HEK293 (cell line): ENCODE results near the gene CDH24.
A peak's percentile ranks its signal among the peaks of the same experiment; 100 is the strongest.

ENCODE experiments used
- CTCF ChIA-PET: fragments of 350-600 bp; formaldehyde crosslinking; extraction: SDS; loops from one replicate; lab custom pipeline; 2021; ENCODE audit warnings: antibody characterized with exemption; lab: Yijun Ruan, JAX
- POLR2A ChIA-PET: fragments of 300-600 bp; formaldehyde crosslinking; extraction: SDS; loops from one replicate; lab custom pipeline; 2020; ENCODE audit warnings: antibody characterized with exemption, inconsistent platforms; lab: Yijun Ruan, JAX
- H3K27ac ChIP-seq: fragments of 200-500 bp; sonication (Bioruptor generic); 2 replicates; pipeline ENCODE4 v1.5.1; 2014; ENCODE audit warnings: low read depth, low read length, control low read depth, inconsistent platforms; ENCODE audit errors: extremely low read depth
- H3K36me3 ChIP-seq, 2 experiments: fragments of 200-500 bp in 1 of 2; sonication (Bioruptor generic) in 1 of 2; 1 replicate in 1 of 2; 2 replicates in 1 of 2; pipeline ENCODE4 v1.5.1; 2014 to 2017; ENCODE audit warnings: inconsistent platforms in 2 of 2, low read length in 2 of 2; ENCODE audit not compliant: control insufficient read depth in 2 of 2, insufficient read depth in 1 of 2
- H3K4me1 ChIP-seq: fragments of 200-500 bp; sonication (Bioruptor generic); 2 replicates; pipeline ENCODE4 v1.5.1; 2014; ENCODE audit warnings: mild to moderate bottlenecking, low read length, inconsistent platforms; ENCODE audit not compliant: control insufficient read depth, insufficient read depth
- H3K4me3 ChIP-seq: 2 replicates; pipeline ENCODE4 v1.5.1; 2011; ENCODE audit warnings: low read depth, mild to moderate bottlenecking, control low read depth, low read length, moderate library complexity
- H3K9me3 ChIP-seq: fragments of 200-500 bp; sonication (Bioruptor generic); 2 replicates; pipeline ENCODE4 v1.5.1; 2014; ENCODE audit warnings: low read depth, low read length, inconsistent platforms; ENCODE audit not compliant: control insufficient read depth, insufficient read depth
- BCL11A ChIP-seq: fragments of 450-650 bp; formaldehyde crosslinking; IDR thresholded peaks from 2 replicates; pipeline ENCODE4 v1.5.1; 2016; ENCODE audit warnings: low read depth, missing biosample characterization, missing genetic modification characterization
- KLF7 ChIP-seq: fragments of 450-650 bp; formaldehyde crosslinking; IDR thresholded peaks from 2 replicates; pipeline ENCODE4 v1.5.1; 2016; ENCODE audit warnings: missing biosample characterization, missing genetic modification characterization, borderline replicate concordance
- KLF9 ChIP-seq: fragments of 450-650 bp; formaldehyde crosslinking; IDR thresholded peaks from 2 replicates; pipeline ENCODE4 v1.5.1; 2016; ENCODE audit warnings: missing biosample characterization, missing genetic modification characterization, low read depth
- MZF1 ChIP-seq: fragments of 450-650 bp; formaldehyde crosslinking; IDR thresholded peaks from 2 replicates; pipeline ENCODE4 v1.5.1; 2017; ENCODE audit warnings: missing biosample characterization, missing genetic modification characterization, borderline replicate concordance
- OSR2 ChIP-seq: fragments of 450-650 bp; formaldehyde crosslinking; IDR thresholded peaks from 2 replicates; pipeline ENCODE4 v1.5.1; 2016; ENCODE audit warnings: missing biosample characterization, missing genetic modification characterization
- PRDM1 ChIP-seq: fragments of 450-650 bp; formaldehyde crosslinking; IDR thresholded peaks from 2 replicates; pipeline ENCODE4; 2016; ENCODE audit warnings: missing biosample characterization, missing genetic modification characterization
- SCRT1 ChIP-seq: fragments of 450-650 bp; formaldehyde crosslinking; IDR thresholded peaks from 2 replicates; pipeline ENCODE4 v1.5.1; 2016; ENCODE audit warnings: missing biosample characterization, missing genetic modification characterization, borderline replicate concordance
- SP2 ChIP-seq: fragments of 450-650 bp; formaldehyde crosslinking; IDR thresholded peaks from 2 replicates; pipeline ENCODE4 v1.5.1; 2016; ENCODE audit warnings: missing biosample characterization, missing genetic modification characterization
- SP7 ChIP-seq: fragments of 450-650 bp; formaldehyde crosslinking; IDR thresholded peaks from 2 replicates; pipeline ENCODE4 v1.5.1; 2016; ENCODE audit warnings: missing biosample characterization, missing genetic modification characterization
- TSHZ1 ChIP-seq: fragments of 450-650 bp; formaldehyde crosslinking; IDR thresholded peaks from 2 replicates; pipeline ENCODE4 v1.5.1; 2016; ENCODE audit warnings: missing biosample characterization, missing genetic modification characterization, borderline replicate concordance
- ZBTB21 ChIP-seq: fragments of 450-650 bp; formaldehyde crosslinking; IDR thresholded peaks from 2 replicates; pipeline ENCODE4 v1.5.1; 2017; ENCODE audit warnings: missing biosample characterization, missing genetic modification characterization
- ZBTB48 ChIP-seq: fragments of 450-650 bp; formaldehyde crosslinking; IDR thresholded peaks from 2 replicates; pipeline ENCODE4 v1.5.1; 2016; ENCODE audit warnings: missing biosample characterization, missing genetic modification characterization
- ZBTB7A ChIP-seq: fragments of 450-650 bp; formaldehyde crosslinking; IDR thresholded peaks from 2 replicates; pipeline ENCODE4 v1.5.1; 2016; ENCODE audit warnings: low read depth, missing biosample characterization, missing genetic modification characterization
- ZFP3 ChIP-seq: fragments of 450-650 bp; formaldehyde crosslinking; IDR thresholded peaks from 2 replicates; pipeline ENCODE4 v1.5.1; 2016; ENCODE audit warnings: low read depth, missing biosample characterization, missing genetic modification characterization
- ZNF10 ChIP-seq: fragments of 450-650 bp; formaldehyde crosslinking; IDR thresholded peaks from 2 replicates; pipeline ENCODE4 v1.5.1; 2017; ENCODE audit warnings: missing biosample characterization, missing genetic modification characterization
- ZNF155 ChIP-seq: fragments of 450-650 bp; formaldehyde crosslinking; IDR thresholded peaks from 2 replicates; pipeline ENCODE4 v1.5.1; 2016; ENCODE audit warnings: missing biosample characterization, missing genetic modification characterization
- ZNF157 ChIP-seq: fragments of 450-650 bp; formaldehyde crosslinking; IDR thresholded peaks from 2 replicates; pipeline ENCODE4 v1.5.1; 2016; ENCODE audit warnings: missing biosample characterization, missing genetic modification characterization
- ZNF169 ChIP-seq: fragments of 450-650 bp; formaldehyde crosslinking; IDR thresholded peaks from 2 replicates; pipeline ENCODE4 v1.5.1; 2016; ENCODE audit warnings: missing biosample characterization, missing genetic modification characterization
- ZNF24 ChIP-seq: fragments of 450-650 bp; formaldehyde crosslinking; IDR thresholded peaks from 2 replicates; pipeline ENCODE4 v1.5.1; 2016; ENCODE audit warnings: missing biosample characterization, missing genetic modification characterization
- ZNF341 ChIP-seq: fragments of 450-650 bp; formaldehyde crosslinking; IDR thresholded peaks from 2 replicates; pipeline ENCODE4; 2016; ENCODE audit warnings: low read depth, missing biosample characterization, missing genetic modification characterization
- ZNF473 ChIP-seq: fragments of 450-650 bp; formaldehyde crosslinking; IDR thresholded peaks from 2 replicates; pipeline ENCODE4 v1.5.1; 2017; ENCODE audit warnings: missing biosample characterization, missing genetic modification characterization
- ZNF530 ChIP-seq: fragments of 450-650 bp; formaldehyde crosslinking; IDR thresholded peaks from 2 replicates; pipeline ENCODE4 v1.5.1; 2016; ENCODE audit warnings: low read depth, missing biosample characterization, missing genetic modification characterization
- ZNF596 ChIP-seq: fragments of 450-650 bp; IDR thresholded peaks from 2 replicates; pipeline ENCODE4 v1.5.0; 2018; ENCODE audit warnings: missing biosample characterization, mild to moderate bottlenecking, missing genetic modification characterization, moderate library complexity
- ZNF664 ChIP-seq: fragments of 450-650 bp; formaldehyde crosslinking; IDR thresholded peaks from 2 replicates; pipeline ENCODE4 v1.5.1; 2016; ENCODE audit warnings: missing biosample characterization, missing genetic modification characterization
- ZNF707 ChIP-seq: fragments of 450-650 bp; formaldehyde crosslinking; IDR thresholded peaks from 2 replicates; pipeline ENCODE4 v1.5.1; 2016; ENCODE audit warnings: missing biosample characterization, missing genetic modification characterization
- ZNF843 ChIP-seq: fragments of 450-650 bp; formaldehyde crosslinking; IDR thresholded peaks from 2 replicates; pipeline ENCODE4 v1.5.1; 2016; ENCODE audit warnings: missing biosample characterization, missing genetic modification characterization
- TF ChIP-seq, protein P1 (sequence below): fragments of 450-650 bp; formaldehyde crosslinking; IDR thresholded peaks from 2 replicates; pipeline ENCODE4 v1.5.1; 2017; ENCODE audit warnings: missing biosample characterization, missing genetic modification characterization

The CDH24 gene

DNA sequence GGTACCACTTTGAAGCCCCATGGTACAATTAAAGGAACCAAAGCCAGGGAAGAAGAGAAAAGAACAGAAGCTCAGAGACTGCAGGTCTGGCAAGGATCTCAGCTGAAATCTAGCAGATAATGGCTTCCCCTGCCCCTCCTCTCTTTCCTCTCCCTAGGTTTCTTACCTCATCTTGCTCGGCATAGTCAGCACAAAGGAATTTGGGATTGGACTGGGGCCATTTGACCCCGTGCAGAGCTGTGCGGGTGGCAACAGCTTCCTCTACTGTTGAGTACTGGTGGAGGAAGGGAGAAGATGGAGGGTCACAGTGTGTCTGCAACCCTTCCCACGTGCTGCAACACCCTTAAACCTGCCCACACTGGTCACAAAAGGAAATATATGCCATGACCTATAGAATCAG is 4.7 kb upstream of the CDH24 start (continued):
- TF ChIP-seq MZF1 (tag by site-specific recombination) = peak; percentile 32; the same call in 1 of the 2 replicates
- TF ChIP-seq ZNF155 (tag by site-specific recombination) = no peak
- peak; percentile 36; the same call in 1 of the 2 replicates for TF ChIP-seq SCRT1
- TF ChIP-seq ZNF10 (tag by site-specific recombination) = peak; percentile 96
- 0 out of 2 replicates have a peak, but pooled peaks have one; percentile 46 for TF ChIP-seq BCL11A (tag by site-specific recombination)
- peak; percentile 55 for TF ChIP-seq ZBTB21 (tag by site-specific recombination)
- TF ChIP-seq, protein P1, sequence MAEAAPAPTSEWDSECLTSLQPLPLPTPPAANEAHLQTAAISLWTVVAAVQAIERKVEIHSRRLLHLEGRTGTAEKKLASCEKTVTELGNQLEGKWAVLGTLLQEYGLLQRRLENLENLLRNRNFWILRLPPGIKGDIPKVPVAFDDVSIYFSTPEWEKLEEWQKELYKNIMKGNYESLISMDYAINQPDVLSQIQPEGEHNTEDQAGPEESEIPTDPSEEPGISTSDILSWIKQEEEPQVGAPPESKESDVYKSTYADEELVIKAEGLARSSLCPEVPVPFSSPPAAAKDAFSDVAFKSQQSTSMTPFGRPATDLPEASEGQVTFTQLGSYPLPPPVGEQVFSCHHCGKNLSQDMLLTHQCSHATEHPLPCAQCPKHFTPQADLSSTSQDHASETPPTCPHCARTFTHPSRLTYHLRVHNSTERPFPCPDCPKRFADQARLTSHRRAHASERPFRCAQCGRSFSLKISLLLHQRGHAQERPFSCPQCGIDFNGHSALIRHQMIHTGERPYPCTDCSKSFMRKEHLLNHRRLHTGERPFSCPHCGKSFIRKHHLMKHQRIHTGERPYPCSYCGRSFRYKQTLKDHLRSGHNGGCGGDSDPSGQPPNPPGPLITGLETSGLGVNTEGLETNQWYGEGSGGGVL (tag by site-specific recombination) = peak; percentile 44; the same call in 1 of the 2 replicates
- TF ChIP-seq ZNF169 (tag by site-specific recombination) = no peak
- TF ChIP-seq OSR2 = peak; percentile 84

DNA sequence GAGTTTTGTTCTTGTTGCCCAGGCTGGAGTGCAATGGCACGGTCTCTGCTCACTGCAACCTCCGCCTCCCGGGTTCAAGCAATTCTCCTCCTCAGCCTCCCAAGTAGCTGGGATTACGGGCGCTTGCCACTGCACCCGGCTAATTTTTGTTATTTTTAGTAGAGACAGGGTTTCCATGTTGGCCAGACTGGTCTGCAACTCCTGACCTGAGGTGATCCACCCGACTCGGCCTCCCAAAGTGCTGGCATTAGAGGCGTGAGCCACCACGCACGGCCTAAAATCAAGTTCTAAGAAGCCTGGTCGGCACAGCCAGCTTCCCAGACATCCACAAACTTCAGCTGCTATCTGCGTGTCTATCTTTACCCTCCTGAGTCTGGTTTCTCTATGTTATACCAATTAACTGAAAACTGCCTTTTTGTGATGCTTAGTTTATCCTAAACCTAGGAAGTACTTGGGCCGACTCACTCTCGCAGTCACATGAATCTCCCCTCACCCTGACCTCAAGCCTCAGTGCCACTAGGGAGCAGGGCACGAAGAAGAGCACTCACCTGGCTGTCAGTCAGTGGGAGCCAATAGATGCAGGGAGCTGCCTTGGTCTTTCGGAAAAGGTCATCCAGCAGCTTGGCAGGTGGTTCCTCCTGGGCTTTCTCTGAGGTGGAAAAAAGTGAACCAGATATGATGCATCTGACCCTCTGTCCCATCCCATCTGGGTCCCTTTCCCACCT is 3.4 kb upstream of the CDH24 start:
- no peak overlapping the region for H3K27ac ChIP-seq
- CTCF ChIA-PET = interaction anchor here (0.7 to 16.2 kb wide), 7 partner anchors 8 to 131 kb away, joined by 3 to 469 read pairs (median 12); partner anchors contain the start of genes ACIN1, AJUBA and PRMT5
- no peak overlapping the region for H3K4me3 ChIP-seq
- H3K9me3 ChIP-seq = no peaks in the 10 kb centered on the region
- H3K4me1 ChIP-seq = peaks cover 4% of the 10 kb centered on the region; the same call in 1 of the 2 replicates
- TF ChIP-seq ZNF707 (tag by site-specific recombination) = no peak
- TF ChIP-seq KLF9 (tag by site-specific recombination) = no peak
- TF ChIP-seq ZNF24 = no peak
- TF ChIP-seq ZFP3 (tag by site-specific recombination) = no peak
- no peak for TF ChIP-seq SP7 (tag by site-specific recombination)
- TF ChIP-seq ZNF843 (tag by site-specific recombination) = no peak
- TF ChIP-seq ZNF473 (tag by site-specific recombination) = no peak
- TF ChIP-seq, all 188 proteins: peak for 0
- H3K36me3 ChIP-seq = peaks cover 39 to 69% of the 10 kb centered on the region in 2 experiments
- POLR2A ChIA-PET = interaction anchor here (0.6 to 3.5 kb wide), 5 partner anchors 34 to 473 kb away, joined by 3 to 20 read pairs (median 6); partner anchors contain the start of genes ACIN1 and C14orf119

GRCh38 chr14:23058654-23059504 is 1.6 kb upstream of the CDH24 start:
- peak overlapping the region; percentile 40; the same call in 1 of the 2 replicates for H3K27ac ChIP-seq
- ChIA-PET CTCF (interaction anchor here (0.6 to 16.2 kb wide), 24 partner anchors 10 to 634 kb away, joined by 3 to 469 read pairs (median 5); partner anchors contain the start of genes AJUBA and HAUS4), POLR2A (interaction anchor here (0.6 to 2.9 kb wide), 19 partner anchors 7 to 129 kb away, joined by 3 to 33 read pairs (median 9); partner anchors contain the start of genes ACIN1, AJUBA, C14orf119 and HAUS4)
- peaks cover 30 to 64% of the 10 kb centered on the region in 2 experiments for H3K36me3 ChIP-seq
- H3K9me3 ChIP-seq = no peaks in the 10 kb centered on the region
- H3K4me1 ChIP-seq = peaks cover 4% of the 10 kb centered on the region; the same call in 1 of the 2 replicates
- no peak overlapping the region for H3K4me3 ChIP-seq
- no peak for TF ChIP-seq SP2 (tag by site-specific recombination)
- TF ChIP-seq PRDM1 (tag by site-specific recombination) = peak; percentile 60
- no peak for TF ChIP-seq ZNF157 (tag by site-specific recombination)
- TF ChIP-seq ZNF530 (tag by site-specific recombination) = no peak
- TF ChIP-seq TSHZ1 = no peak
- peak; percentile 81 for TF ChIP-seq ZNF596 (tag by site-specific recombination)
- peak; percentile 50; the same call in 1 of the 2 replicates for TF ChIP-seq ZBTB48 (tag by site-specific recombination)
- TF ChIP-seq BCL11A (tag by site-specific recombination) = no peak
- TF ChIP-seq ZNF341 = peak; percentile 75
- TF ChIP-seq ZBTB7A (tag by site-specific recombination) = 0 out of 2 replicates have a peak, but pooled peaks have one; percentile 21
- TF ChIP-seq KLF7 (tag by site-specific recombination) = no peak
- TF ChIP-seq OSR2 = no peak
- no peak for TF ChIP-seq ZNF664 (tag by site-specific recombination)
